NAMALWA (cell line): ENCODE measurements around the gene PCP4.
A peak's percentile ranks its signal among the peaks of the same experiment; 100 is the strongest.

ENCODE experiments used
- DNase-seq: peaks from one replicate; pipeline ENCODE4 v3.0.0-alpha.2; 2015; ENCODE audit warnings: low spot score

Gene PCP4

GRCh38 chr21:39867198-39867650 is at the start of gene PCP4:
Gene PCP4, plus strand, starts transcription at chr21:39867438. Its CDS starts 64 bp downstream, at chr21:39867502.
- DNase-seq, result peak; percentile 66

GRCh38 chr21:39818557-39818956 is 48.7 kb upstream of the PCP4 start:
- DNase-seq, result peak; percentile 26

- DNase-seq, result no peak
Observed at GRCh38 chr21:39822042-39822441, 45.2 kb upstream of the PCP4 start.

GRCh38 chr21:39825250-39825649 is 42.0 kb upstream of the PCP4 start:
- DNase-seq, result no peak

GRCh38 chr21:39834543-39834942 is 32.7 kb upstream of the PCP4 start:
- no peak for DNase-seq

GRCh38 chr21:39837861-39838359 is 29.3 kb upstream of the PCP4 start:
- no peak for DNase-seq

GRCh38 chr21:39840373-39841097 is 26.7 kb upstream of the PCP4 start:
- DNase-seq, result no peak

- no peak for DNase-seq
Observed at GRCh38 chr21:39842741-39843459, 24.3 kb upstream of the PCP4 start.

- DNase-seq, result no peak
Observed at GRCh38 chr21:39843483-39843882, 23.8 kb upstream of the PCP4 start.

- DNase-seq, result no peak
Observed at GRCh38 chr21:39843916-39844315, 23.3 kb upstream of the PCP4 start.

GRCh38 chr21:39845571-39846130 is 21.6 kb upstream of the PCP4 start:
- no peak for DNase-seq

- DNase-seq, result no peak
Observed at GRCh38 chr21:39847877-39848276, 19.4 kb upstream of the PCP4 start.

- no peak for DNase-seq
Observed at GRCh38 chr21:39849014-39849655, 18.1 kb upstream of the PCP4 start.

GRCh38 chr21:39850333-39850732 is 16.9 kb upstream of the PCP4 start:
- no peak for DNase-seq

GRCh38 chr21:39851002-39851618 is 16.1 kb upstream of the PCP4 start:
- DNase-seq, result no peak

- DNase-seq, result no peak
Observed at GRCh38 chr21:39852021-39852721, 15.1 kb upstream of the PCP4 start.

GRCh38 chr21:39852726-39853500 is 14.3 kb upstream of the PCP4 start:
- no peak for DNase-seq

- peak; percentile 6 for DNase-seq
Observed at GRCh38 chr21:39854572-39854971, 12.7 kb upstream of the PCP4 start.

- no peak for DNase-seq
Observed at GRCh38 chr21:39855595-39855994, 11.6 kb upstream of the PCP4 start.

- DNase-seq, result no peak
Observed at GRCh38 chr21:39860600-39860999, 6.6 kb upstream of the PCP4 start.

- DNase-seq, result no peak
Observed at GRCh38 chr21:39863111-39863510, 4.1 kb upstream of the PCP4 start.
